Neural progenitor cell (in vitro differentiated cells): ENCODE results near the gene IGFBP7.

Experiments
- EZH2 ChIP-seq: fragments of 200-600 bp; sonication (generic); IDR thresholded peaks from 2 replicates; pipeline ENCODE4 v1.6.1; 2017; ENCODE audit warnings: antibody characterized with exemption, mild to moderate bottlenecking, moderate library complexity
- EZH2phosphoT487 ChIP-seq: fragments of 200-600 bp; sonication (generic); IDR thresholded peaks from 2 replicates; pipeline ENCODE4 v1.6.1; 2017; ENCODE audit warnings: antibody characterized with exemption
- TF ChIP-seq, protein P1 (sequence below): fragments of 200-600 bp; sonication (generic); IDR thresholded peaks from 2 replicates; pipeline ENCODE4 v1.5.1; 2017; ENCODE audit warnings: antibody characterized with exemption, mild to moderate bottlenecking

- TF ChIP-seq, protein P1, sequence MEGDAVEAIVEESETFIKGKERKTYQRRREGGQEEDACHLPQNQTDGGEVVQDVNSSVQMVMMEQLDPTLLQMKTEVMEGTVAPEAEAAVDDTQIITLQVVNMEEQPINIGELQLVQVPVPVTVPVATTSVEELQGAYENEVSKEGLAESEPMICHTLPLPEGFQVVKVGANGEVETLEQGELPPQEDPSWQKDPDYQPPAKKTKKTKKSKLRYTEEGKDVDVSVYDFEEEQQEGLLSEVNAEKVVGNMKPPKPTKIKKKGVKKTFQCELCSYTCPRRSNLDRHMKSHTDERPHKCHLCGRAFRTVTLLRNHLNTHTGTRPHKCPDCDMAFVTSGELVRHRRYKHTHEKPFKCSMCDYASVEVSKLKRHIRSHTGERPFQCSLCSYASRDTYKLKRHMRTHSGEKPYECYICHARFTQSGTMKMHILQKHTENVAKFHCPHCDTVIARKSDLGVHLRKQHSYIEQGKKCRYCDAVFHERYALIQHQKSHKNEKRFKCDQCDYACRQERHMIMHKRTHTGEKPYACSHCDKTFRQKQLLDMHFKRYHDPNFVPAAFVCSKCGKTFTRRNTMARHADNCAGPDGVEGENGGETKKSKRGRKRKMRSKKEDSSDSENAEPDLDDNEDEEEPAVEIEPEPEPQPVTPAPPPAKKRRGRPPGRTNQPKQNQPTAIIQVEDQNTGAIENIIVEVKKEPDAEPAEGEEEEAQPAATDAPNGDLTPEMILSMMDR = no peak
- no peak for TF ChIP-seq EZH2phosphoT487
- TF ChIP-seq EZH2 = no peak
Measured at GRCh38 chr4:57089549-57089948, 20.6 kb downstream of the IGFBP7 start.
